Measurements from ENCODE around the gene BLCAP.
"Not testable (repeated sequence)": the region's sequence is repeated elsewhere in the genome, so short reads cannot be mapped to it uniquely, and the experiment has no call there.

The BLCAP gene

GRCh38 chr20:37556538-37556937 lies 28.9 kb upstream of the BLCAP start:
- no peak for DNase-seq

DNA sequence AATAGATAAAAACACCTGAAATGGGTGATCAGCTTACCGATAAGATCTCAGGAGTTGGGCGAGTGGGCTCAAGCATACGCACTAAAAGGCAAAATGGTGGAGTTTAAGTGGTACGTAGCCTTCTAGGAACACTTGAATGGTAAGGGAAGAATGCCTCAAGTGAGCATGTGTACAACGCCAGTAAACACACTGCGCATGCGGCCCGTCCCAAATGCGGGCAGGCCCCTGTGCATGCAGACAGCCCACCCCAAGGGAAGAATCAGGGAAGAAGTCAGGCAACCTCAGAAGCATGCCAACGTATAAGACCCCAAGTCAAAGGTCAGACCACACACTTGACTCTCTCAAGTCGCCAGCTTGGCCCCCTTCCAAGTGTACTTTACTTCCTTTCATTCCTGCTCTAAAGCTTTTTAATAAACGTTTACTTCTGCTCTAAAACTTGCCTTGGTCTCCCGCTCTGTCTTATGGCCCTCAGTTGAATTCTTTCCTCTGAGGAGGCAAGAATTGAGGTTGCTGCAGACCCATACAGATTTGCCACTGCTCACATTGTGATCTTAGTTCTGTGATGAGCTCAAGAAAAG lies 27.1 kb upstream of the BLCAP start:
- DNase-seq = not testable (repeated sequence)

- DNase-seq = no peak
These were observed 24.7 kb upstream of the BLCAP start for GRCh38 chr20:37552415-37552814.

DNA sequence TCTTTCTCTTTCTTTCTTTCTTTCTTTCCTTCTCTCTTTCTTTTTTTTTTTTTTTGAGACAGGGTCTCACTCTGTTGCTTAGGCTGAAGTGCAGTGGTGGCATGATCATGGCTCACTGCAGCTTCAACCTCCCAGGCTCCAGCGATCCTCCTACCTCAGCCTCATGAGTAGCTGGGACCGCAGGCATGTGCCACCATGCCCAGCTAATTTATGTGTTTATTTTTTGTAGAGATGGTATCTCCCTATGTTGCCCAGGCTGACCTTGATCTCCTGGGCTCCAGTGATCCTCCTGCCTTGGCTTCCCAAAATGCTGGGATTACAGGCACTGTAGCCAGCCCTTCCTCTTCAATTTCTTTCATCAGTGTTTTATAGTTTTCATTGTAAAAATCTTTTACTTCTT lies 24.0 kb upstream of the BLCAP start:
- not testable (repeated sequence) for DNase-seq

DNA sequence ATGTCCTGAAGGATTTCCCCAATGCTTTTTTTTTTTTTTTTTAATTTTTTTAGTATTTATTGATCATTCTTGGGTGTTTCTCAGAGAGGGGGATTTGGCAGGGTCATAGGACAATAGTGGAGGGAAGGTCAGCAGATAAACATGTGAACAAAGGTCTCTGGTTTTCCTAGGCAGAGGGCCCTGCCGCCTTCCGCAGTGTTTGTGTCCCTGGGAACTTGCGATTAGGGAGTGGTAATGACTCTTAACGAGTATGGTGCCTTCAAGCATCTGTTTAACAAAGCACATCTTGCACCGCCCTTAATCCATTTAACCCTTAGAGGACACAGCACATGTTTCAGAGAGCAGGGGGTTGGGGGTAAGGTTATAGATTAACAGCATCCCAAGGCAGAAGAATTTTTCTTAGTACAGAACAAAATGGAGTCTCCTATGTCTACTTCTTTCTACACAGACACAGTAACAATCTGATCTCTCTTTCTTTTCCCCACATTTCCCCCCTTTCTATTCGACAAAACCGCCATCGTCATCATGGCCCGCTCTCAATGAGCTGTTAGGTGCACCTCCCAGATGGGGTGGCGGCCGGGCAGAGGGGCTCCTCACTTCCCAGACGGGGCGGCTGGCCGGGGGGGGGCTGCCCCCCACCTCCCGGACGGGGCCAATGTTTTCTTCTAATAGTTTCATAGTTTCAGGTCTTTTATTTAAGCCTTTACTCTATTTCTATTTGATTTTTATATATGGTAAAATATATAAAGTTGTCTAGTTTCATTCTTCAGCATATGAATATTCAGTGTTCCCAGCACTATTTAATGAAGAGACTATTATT lies 22.6 kb upstream of the BLCAP start:
- DNase-seq = not testable (repeated sequence)

DNA sequence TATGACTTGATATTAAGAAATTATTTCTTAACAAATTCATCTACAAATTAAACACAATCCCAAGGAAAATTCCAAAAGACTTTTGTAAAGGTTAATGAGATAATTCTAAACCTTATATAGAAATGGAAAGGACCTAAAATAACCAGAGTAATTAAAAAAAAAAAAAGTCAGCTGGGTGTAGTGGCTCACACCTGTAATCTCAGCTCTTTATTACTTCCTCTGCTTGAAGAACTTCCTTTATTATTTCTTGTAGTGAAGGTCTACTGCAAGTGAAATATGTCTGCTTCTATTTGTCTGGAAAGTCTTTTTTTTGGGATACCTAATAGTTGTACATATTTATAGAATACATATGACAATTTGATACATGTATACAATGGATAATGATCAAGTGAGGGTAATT lies 20.2 kb upstream of the BLCAP start:
- DNase-seq = no peak

- no peak for DNase-seq
These were observed 17.8 kb upstream of the BLCAP start for GRCh38 chr20:37545516-37545915.

DNA sequence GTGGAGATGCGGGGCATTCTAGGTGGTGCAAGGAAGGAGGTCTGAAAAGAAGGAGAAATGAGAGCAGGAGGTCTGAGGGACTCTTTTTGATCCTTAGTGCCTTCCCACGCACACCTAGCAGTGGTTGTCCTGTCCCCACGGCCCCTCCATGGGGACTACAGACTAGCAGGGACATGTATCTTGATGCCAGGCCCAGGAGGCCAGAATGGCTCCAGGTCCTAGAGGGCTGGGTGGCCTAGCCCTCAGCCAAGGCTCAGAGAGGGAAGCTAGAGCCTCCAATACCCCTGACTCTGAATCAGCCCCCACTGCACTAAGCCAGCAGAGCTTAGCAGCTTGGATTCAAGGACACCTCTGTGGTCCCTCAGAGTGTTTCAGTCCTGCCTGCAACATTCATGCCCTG lies 16.7 kb upstream of the BLCAP start:
- no peak for DNase-seq

GRCh38 chr20:37543828-37544227 lies 16.2 kb upstream of the BLCAP start:
- DNase-seq = no peak

DNA sequence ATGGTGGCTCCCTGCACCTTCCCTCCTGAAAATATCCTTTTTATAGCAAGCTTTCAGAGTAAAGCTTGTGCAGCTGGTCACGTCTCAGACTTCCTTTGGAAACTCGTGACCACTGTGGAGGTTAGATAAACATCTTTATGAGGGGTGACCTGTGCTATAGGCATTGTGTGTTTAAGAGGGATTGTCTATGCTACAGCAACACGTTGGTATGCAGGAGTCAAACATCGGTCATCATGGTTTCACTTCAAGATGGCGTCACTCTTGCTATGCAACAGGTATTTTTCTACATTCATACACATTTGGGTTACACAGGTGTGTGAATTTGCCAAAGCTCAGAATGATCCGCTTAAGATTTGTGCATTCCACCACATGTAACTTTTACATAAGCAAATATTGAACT lies 14.6 kb upstream of the BLCAP start:
- DNase-seq = no peak

GRCh38 chr20:37541326-37541725 lies 13.7 kb upstream of the BLCAP start:
- no peak for DNase-seq

- not testable (repeated sequence) for DNase-seq
These were observed 13.2 kb upstream of the BLCAP start for GRCh38 chr20:37540838-37541237.

- no peak for DNase-seq
These were observed 12.3 kb upstream of the BLCAP start for GRCh38 chr20:37540001-37540400.

- DNase-seq = no peak
These were observed 11.7 kb upstream of the BLCAP start for GRCh38 chr20:37539424-37539823.

DNA sequence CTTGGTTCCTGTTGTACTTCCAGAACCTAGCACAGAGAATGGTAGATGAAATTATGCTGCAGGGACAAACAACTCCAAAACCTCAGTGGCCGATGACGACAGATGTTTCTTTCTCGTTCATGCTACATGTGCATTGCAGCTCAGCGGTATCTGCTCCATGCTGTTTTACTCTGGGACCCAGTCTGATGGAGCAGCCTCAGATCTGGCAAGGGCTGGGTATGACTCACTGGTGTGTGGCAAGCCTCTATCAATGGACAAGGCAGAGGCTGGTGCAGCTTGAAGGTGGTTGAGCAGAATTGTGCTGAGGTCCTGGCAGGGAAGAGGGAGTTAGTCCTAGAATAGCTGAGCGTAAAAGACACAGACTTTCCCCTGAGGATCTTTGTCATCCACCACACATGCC lies 10.3 kb upstream of the BLCAP start:
- DNase-seq = no peak

DNA sequence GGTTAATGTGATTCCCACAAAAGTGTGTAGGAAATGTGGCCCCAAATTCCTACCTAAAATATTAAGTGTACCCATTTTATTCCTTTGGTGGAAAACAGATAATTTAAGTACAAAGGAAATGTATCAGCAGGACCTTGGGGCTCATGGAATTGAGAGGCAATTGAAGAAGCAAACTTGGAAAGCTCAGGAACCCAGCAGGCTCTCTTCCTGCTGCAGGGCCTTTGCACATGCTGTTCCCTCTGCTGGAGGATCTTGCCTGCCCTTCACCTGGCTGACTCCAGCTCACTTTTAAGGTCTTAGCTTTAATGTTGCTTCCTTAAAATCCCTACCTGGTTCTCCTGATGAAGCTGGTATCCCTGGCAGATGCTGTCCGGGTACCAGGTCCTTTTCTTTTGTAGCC lies 9.8 kb upstream of the BLCAP start:
- no peak for DNase-seq

DNA sequence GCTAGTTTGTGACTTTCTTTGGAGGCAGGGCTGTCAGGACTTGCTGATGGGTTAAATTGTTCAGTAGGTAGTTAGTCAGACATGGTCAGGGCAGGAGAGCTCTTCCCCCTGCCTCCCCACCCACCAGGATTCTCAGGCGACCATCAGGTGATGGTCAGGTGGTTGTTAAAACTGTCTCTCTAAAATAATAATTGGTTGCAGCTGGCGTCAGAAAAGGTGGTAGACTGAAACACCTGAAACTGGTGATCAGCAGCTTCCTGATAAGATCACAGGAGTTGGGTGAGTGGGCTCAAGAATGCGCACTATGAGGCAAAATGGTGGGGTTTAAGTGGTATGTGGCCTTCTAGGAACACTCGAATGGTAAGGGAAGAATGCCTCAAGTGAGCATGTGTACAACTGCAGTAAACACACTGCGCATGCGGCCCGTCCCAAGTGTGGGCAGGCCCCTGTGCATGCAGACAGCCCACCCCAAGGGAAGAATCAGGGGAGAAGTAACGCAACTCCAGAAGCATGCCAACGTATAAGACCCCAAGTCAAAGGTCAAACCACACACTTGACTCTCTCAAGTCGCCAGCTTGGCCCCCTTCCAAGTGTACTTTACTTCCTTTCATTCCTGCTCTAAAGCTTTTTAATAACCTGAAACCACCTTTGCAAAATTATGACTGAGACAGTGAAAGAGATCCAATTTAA lies 7.9 kb upstream of the BLCAP start:
- DNase-seq = no peak

GRCh38 chr20:37534401-37535157 lies 6.9 kb upstream of the BLCAP start:
- no peak for DNase-seq

- DNase-seq = no peak
These were observed 5.6 kb upstream of the BLCAP start for GRCh38 chr20:37533154-37533715.

DNA sequence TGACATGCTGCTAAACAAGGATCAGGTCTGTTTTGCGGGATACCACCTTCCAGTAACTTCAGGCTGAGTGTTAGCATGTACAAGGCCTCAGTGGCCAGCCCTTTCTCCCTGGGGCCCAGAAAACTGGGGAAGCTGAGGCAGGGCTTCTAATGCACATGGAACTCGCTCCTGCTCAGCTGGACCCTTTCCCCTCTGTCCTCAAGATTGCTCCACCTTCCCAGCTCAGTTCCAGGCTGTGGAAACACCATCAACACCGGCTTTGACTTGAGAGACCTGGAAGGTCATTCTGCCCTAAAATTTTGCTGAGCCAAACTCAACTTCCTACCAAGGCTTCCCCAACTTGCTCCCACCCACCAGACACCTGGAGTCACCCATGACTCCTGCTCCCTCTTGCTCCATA lies 4.2 kb upstream of the BLCAP start:
- no peak for DNase-seq

- no peak for DNase-seq
These were observed 3.0 kb upstream of the BLCAP start for GRCh38 chr20:37530696-37531095.

- DNase-seq = no peak
These were observed 2.4 kb upstream of the BLCAP start for GRCh38 chr20:37529968-37530600.

All from activated T-cell treated with anti-CD3 and anti-CD28 coated beads, Interleukin-2, amount 50 U/mL, for 1 hour (primary cell).